GM18498 (cell line): ENCODE data around the gene DCANP1.

ENCODE experiments used
- ATAC-seq: cut with Tn5 transposase; IDR thresholded peaks from one replicate; pipeline ENCODE4 v1.9.1; 2021; ENCODE audit warnings: mild to moderate bottlenecking, moderate library complexity; ENCODE audit not compliant: unreplicated experiment

Gene DCANP1

DNA sequence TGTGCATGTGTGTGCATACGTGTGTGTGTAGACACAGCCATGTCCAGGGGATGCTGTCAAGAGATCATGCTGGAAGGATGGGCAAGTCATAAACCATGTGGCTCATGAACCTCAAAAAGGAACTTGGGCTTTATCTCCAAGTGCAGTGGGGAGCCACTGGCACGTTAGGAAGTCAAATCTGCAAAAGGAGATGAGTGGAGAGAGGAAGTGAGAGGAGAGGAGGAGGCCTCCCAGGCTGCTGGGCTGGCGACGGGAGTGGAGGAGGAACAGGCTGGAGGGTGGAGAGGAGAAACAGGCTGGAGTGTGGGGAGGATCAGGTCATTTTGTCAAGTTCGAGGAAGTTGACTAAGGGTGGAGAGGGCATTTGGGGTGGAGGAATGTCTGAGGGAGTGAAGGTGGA lies 34.2 kb upstream of the DCANP1 start:
- ATAC-seq = no peak

DNA sequence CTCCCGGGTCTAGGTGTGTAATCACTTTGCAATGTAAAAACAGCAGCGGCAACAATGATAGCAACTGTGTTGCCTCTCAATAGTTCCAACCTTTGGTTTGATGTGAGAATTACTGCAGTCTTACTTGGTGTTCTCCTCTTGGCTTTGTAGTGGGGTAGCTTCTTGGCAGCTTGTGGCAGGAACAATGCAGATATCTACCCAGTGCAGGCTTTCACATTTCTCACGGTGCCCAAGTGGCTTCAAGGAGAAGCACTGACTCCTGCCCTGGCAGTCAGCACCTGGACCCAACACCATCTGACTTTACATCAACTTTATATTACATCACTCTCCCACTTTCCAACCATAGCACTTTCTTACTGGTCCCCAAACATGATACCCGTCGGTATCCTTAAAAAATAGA lies 33.4 kb upstream of the DCANP1 start:
- ATAC-seq = no peak

- no peak for ATAC-seq
Measured at GRCh38 chr5:135478938-135479337, 31.8 kb upstream of the DCANP1 start.

- no peak for ATAC-seq
Measured at GRCh38 chr5:135477613-135478066, 30.5 kb upstream of the DCANP1 start.

GRCh38 chr5:135476615-135477581 lies 29.8 kb upstream of the DCANP1 start:
- no peak for ATAC-seq

- ATAC-seq = no peak
Measured at GRCh38 chr5:135473956-135474670, 27.0 kb upstream of the DCANP1 start.

DNA sequence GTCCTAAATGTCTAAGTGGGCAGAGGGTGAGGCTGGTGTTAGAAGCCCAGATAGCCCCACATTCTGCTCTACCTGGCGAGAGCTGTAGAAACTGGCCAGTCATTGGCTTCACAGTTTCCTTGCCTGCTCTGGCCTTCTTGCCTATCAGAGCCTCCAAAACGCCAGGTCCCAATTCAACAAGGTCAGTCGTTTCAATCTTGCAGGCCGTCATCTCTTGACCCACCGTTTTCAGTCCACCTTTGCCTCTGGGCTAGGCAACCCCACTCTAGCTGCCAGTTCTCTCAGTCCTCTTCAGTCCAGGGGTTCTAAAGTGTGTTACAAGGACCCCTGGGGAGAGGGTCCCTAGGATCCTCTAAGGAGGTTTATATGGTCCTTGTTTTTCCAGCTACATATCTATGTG lies 25.0 kb upstream of the DCANP1 start:
- ATAC-seq = no peak

DNA sequence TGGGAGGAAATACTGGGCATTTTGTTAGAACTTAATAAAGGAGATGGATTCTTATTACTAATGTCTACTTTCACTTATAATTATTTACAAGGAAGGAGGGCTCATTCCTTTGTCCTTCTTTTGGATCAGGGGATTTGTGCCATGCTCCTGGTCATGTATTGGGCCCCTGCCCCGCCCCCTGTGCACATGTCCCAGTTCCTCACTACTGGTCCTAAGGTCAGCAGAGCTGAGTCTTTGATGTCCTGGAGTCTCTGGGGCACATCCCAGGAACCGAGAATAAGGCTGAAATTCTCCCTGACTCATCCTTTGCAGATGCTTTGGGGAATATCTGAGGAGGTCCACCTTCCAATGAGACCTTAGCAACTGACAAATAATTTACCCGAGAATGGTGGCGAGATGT lies 24.6 kb upstream of the DCANP1 start:
- no peak for ATAC-seq

DNA sequence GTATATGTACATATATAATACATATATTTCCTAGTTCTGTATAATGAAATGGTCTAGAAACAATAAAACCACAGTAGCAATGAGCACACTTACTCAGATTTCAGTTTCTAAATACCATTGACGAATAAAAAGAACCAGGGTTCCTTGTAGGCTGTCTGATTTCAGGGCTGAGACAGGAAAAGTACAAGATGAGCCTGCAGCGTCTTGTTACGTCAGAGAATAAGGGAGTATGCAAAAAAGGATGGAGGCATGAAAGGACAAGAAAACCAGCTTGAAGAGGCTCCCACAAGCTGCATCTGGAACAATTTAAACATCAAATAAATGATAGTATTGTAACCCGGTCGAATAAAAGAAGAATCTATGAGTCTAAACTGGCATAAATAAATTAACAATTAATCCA lies 22.8 kb upstream of the DCANP1 start:
- ATAC-seq = no peak

GRCh38 chr5:135468541-135468940 lies 21.4 kb upstream of the DCANP1 start:
- no peak for ATAC-seq

- no peak for ATAC-seq
Measured at GRCh38 chr5:135467871-135468485, 20.8 kb upstream of the DCANP1 start.

GRCh38 chr5:135467051-135467625 lies 20.0 kb upstream of the DCANP1 start:
- no peak for ATAC-seq

- ATAC-seq = peak; percentile 77
Measured at GRCh38 chr5:135466178-135467050, 19.3 kb upstream of the DCANP1 start.

DNA sequence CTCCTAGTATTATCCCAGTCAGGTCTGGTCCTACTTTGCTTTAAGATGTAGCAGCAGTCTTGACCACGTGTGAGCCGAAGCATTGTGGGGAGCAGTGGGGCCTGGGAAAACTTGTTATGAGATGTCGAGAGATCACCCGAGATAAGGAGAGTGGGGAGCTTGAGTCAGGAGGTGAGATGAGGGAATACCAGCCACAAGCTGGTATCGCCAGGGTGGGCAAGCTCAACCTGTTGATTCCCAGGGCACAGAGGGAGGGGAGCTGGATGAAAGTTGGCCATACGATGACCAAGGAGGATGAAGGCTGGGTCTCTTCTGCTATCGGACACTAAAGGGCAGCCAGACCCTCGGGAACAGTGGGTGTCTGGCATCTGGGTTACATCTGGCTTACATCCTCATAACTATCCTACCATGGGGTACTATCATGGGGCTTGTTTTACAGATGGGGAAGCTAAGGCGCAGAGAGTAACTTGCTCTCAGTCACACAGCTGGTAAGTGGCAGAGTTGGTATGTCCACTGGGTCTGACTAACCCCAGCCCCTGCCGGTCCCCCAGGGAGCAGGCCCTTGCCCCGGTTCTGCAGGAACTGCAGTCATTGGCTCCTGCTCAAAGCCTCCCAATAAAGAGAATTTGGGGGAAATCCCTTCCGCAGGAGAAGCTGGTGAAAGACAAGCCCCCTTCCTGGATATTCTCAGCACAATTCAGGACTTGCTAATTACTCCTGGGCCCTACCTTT lies 18.4 kb upstream of the DCANP1 start:
- ATAC-seq = no peak

DNA sequence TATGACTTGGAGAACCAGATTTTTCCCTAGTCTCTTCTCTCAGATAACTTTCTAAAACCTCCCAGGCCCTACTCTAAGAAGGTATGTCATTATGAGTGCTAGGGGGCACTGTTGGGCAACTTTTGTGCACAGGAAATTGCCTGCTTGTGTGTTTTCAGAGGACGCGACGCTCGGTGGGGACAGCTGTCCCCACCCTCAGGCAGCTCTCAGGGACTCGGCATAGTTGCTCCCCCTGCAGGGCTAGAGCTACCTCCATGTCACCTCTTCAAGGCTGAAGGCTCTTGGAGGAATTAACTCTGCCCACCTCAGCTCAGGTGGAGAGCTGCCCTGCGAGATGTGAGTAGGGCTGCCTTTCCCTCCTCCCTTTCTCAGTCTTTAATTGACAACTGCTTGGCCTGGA lies 15.2 kb upstream of the DCANP1 start:
- peak; percentile 58 for ATAC-seq

DNA sequence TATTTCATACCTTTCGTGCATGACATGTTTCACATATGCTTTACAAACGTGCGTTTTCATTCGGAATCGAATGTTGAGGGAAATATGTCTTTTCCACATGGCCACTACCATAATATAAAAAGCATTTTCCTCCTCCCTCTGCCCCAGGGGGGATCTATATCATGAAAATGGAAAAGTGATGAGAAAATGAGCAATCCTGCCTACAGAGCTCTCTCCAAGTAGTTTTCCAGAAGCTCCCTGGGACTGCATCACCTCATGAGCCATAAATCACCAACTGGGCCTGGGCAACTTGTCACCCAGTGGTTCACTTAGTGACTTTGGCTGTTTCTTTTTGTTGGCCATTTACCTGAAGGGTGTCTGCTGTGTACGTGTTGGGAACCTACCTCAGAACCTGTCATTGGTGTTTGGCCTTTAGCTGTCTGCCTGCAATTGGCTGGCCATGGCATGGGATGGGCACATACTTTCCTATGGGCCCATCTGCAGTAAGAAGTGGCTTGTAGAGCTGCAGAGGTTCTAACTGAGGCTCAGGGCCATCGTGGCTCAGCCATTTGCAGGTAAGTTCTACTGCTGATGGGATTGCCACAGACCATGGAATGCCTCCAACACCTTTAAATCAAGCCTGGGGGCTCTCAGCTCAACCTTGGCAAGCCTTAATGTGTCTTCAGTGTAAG lies 14.5 kb upstream of the DCANP1 start:
- no peak for ATAC-seq

- ATAC-seq = no peak
Measured at GRCh38 chr5:135460246-135461033, 13.3 kb upstream of the DCANP1 start.

DNA sequence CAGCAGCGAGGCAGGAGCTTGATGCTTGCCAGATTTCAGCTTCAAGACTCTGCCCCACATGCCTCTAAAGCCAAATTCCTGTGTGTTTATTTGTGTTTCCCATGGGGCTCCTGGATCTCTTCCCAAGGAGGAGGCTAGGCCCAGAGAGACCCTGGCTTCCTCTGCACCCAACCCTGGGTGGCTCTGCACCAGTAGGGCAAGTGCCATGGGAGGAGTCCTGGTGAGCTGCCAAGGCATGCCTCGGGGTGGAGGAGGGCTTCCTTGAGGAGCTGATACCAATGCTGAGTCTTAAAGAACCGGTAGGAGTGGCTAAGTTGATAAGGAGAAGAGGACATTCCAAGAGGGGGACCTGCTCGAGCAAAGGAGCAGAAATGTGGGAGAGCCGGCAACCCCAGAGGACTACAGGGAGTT lies 11.8 kb upstream of the DCANP1 start:
- ATAC-seq = no peak
